ENCODE measurements around the gene UNC13D.
"Not testable (repeated sequence)": the region's sequence is repeated elsewhere in the genome, so short reads cannot be mapped to it uniquely, and the experiment has no call there.

The UNC13D gene

DNA sequence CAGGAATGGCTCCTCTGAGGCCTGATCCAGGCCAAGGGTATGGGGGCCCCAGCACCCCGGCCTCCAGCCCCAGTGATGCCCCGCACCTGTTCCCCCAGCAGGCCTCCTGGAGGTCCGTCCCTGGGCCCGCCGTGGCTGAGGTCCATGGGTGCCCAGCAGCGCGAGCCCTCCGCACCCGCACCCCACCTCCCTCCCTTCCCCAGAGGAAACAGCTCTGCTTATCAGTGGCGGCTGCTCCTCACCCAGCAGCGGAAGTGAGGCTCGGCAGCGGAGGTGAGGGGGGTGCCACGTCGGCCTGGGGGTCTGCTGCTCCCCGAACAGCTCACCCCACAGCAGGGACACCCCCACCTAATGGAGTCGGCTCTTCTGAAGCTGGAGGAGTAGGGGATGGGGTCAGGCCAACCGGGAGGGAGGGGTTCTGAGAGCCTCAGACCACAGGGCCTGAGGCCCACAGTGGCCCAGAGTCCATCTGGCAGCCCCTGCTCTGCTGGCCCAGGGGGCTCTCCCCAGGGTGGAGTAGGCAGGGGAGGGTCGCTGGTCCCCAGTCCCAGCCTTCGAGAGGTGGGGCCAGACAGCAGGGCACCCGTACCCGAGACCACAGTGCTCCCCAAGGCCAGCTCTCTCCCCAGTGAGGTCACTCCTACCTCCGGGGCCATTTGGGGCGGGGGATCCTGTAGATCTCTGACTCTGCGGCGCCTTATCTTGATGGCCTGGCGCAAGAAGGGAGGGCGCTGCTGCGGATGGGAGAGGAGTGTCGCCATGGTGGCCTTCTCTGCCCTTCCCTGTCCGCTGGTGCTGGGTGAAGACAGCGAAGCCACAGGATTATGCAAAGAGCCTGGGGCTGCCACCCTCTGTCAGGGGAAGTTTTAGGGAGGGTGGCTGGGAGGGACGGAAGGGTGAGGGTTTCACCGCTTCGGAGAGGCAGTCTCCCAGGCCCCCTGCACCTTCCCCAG, at the start of gene UNC13D:
TSS of gene UNC13D (minus strand) at position 828 of the 953 bp plus-strand sequence. CDS start at position 761, 67 bp downstream.
- no peak for DNase-seq

DNA sequence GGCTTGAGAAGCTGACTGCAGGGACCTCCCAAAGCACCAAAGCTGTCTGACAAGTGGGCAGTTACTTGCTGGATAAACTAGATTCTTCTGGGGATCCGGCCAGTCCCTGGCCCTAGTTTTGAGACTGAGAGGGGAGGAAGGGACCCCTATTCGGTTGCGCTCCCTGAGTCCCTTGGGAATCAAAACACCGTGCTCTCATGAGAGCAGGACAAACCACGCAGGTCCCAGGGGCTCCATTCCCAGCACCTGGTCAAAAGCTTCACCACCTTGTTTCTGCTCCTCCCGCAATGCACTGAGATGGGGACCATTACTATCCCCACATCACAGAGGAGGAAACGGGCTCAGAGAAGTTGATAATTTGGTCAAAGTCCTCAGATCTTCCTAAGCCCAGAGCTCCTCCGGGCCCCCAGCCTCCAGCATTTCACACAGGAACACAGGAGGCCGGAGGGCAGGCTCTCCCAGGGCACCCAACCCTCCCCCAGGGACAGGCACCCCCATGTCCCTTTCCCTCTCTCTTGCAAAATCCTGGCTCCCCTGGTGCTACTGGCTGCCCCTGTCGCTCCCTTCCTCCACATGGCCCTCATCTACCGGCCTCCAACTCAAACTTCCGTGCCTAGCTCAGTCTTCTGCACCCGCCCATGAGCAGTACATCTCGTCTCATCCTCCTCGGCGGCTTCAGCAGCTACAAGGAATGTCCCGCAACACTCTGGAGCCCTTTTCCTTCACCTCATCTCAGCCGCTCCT, 49.3 kb upstream of the UNC13D start:
- DNase-seq: no peak

DNA sequence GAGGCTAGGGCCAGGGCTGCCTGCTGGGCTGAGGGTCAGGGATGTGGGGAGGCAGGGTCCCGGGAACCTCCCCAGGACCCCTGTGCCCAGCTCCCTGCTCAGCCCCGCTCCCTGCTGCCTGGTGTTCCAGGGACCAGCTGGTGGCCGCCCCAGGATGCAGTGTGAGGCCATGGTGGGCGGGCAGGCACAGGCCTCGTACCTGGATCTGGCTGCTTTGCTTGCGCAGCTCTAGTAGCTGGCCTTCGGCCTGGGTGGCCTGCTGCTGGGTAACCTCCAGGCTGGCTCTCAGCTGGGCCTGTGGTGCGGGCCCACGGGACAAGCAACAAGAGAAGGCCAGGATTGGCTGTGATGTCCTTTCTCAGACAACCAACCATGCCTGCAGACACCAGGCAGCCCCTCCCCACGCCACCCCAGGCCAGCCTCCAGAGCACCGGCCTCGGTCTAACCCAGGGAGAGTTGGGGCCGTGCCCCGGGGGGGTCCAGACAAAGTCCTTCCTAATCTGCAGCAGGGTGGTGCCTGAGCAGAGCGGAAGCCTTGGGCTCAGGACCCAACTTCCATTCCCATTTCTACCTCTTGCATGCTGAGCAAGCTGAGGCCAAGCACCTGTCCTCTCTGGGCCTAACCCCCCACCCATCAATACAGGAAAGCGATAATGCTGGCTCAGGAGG, 48.5 kb upstream of the UNC13D start:
- DNase-seq: no peak

DNA sequence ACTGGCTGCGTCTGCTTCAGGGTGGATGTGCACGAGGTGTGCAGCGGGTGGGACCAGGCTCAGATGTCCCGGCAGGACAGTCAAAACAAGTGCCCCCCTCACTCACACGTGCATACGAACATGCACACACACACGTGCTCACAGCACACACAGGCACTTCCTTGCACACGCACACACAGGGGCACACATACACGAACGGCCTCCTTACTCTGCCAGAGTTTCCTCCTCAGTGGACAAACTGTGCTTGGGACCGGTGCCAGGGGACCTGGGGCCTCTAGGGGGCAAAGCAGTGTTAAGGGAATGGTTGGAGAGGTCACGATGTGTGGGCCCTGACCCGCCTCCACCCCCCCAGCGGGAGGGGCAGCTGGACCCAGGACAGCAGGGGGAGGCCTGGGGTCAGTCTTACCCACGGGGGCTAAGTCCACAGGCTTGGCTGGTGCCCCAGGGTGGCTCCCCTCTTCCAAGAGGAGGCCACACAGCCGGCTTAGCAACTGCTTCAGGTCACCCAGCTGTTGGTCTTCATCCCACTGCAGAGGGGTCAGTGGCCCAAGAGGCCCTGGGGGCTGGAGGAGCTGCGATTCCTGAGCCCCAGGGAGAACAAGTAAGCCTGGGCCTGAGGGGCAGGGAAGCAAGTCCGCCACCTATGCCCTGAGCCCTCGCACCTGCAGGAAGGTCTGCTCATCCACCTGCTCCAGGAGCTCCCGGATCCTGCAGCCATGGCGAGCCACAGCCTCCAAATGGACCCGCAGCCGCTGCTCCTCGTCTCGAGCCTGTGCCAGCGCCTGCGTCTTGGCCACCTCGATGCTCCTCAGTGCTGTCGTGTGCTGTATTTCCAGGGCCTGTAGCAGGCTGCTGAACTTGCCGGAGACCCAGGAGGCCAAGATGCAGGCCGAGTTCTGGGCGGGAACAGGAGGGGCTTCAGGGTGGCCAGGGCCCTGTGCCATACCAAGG, 47.7 kb upstream of the UNC13D start:
- no peak for DNase-seq

DNA sequence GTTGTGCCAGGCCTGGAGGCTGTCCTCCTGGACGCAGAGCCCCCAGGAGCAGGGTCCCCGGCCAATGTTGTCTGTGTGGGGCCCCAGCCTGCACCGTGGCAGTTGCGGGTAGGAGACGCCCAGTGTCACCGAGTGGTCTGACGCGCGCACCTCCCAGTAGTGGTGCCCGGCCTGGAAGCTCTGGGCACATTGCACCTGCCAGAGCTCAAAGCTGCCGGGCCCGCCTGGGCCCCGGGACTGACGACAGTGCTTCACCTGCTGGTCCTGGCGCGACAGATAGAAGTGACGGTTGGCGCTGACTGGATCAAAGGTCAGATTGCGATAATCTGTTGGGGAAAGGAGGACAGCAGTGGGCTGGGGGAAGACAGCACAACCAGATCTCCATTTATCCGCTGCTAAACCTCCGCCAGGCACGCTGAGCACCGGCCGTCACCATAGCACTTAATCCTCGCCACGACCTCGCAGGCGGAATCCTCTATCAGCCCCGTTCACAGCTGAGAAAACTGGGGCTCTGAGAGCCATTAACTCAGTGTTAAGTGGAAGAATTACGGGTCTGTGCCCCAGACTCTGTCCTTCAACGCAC, 46.9 kb upstream of the UNC13D start:
- DNase-seq: no peak

DNA sequence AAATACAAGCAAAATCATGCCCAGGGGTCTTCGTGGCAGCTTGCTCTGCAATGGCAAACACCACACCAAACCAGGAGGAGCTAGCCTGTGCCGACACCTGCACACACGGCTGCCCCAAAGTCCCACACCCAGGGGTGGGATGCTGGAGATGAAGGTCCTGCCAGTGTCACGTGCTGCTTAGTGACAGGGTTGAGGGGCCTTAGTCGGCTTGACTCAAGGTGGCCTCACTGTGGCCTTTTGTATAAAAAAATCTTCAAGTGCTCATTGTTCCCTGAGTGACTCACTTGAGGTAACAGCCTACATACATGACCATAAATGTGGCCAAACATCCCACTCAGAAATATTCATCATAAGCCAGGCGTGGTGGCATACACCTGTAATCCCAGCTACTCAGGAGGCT, 45.2 kb upstream of the UNC13D start:
- no peak for DNase-seq

DNA sequence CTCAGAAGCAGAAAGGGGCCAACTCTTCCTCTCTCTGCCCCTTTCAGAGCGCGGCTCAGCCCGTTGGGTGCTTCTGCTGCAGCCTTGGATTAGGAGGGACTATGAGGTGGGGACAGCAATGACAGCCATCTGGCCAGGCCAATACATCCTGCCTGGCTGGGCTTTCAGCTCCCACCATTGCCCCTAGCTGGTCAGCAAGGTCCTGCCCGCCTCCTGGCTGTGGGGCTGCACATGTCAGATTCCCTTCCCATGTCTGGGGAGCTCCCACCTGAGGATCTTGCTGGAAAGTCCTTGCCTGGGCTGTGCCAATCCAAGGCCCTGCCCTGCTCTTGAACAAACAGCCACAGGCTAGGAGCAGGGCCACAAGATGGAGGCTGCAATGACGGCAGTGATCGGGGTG, 44.3 kb upstream of the UNC13D start:
- DNase-seq: no peak

DNA sequence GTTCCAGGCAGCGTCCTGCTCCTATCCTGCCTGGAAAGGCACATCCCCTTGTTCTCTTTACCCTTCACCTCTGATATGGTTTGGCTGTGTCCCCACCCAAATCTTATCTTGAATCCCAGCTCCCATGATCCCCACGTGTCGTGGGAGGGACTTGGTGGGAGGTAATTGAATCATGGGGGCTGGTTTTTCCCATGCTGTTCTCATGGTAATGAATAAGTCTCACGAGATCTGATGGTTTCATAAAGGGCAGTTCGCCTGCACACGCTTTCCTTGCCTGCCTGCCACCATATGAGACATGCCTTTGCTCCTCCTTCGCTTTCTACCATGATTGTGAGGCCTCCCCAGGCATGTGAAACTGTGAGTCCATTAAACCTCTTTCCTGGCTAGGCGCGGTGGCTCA, 41.7 kb upstream of the UNC13D start:
- not testable (repeated sequence) for DNase-seq

DNA sequence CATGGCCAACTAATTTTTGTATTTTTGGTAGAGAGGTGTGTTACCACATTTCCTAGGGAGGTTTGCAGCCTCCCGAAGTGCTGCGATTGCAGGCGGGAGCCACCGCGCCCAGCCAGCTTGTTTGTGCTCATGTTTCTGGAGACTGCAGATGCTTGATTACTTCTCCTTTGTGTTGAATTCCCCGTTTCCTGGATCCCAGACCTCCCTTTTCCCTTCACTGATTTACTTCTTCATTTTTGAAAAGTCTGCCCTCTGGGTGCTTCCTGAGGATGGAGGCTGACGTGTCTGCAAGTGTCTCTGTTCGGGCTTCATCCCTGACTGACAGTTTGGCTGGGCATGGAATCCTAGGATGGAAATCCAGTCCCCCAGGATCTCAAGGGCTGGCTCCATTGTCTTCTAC, 41.2 kb upstream of the UNC13D start:
- no peak for DNase-seq

DNA sequence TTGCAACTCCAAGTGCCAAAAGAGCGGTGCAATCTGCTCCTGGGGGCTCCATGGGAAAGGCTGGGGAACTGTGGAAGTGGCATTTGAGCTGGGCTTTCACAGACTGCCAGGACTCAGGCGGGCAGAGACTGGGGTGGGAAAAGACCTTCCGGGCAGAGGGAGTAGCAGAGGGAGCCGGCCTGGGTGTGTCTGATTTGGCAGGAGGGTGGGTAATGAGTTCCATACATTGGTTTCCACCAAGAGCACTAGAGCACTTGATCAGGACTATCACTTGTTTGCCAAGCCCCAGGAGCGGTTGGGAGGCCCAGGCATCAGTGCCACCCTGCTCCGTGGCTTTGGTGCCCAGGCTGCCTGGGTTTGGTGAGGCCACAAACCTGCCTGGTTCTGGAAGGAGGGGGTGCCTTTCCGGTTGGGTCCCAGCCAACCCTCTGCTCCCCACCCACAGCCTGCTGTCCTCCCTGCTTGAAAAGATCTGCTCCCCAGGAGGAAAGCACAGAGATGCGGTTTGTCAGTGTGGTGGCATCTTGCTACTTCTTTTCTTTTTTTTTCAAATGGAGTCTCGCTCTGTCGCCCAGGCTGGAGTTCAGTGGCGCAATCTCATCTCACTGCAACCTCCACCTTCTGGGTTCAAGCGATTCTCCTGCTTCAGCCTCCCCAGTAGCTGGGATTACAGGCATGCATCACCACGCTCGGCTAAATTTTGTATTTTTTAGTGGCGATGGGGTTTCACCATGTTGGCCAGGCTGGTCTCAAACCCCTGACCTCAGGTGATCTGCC, 37.7 kb upstream of the UNC13D start:
- DNase-seq: no peak

DNA sequence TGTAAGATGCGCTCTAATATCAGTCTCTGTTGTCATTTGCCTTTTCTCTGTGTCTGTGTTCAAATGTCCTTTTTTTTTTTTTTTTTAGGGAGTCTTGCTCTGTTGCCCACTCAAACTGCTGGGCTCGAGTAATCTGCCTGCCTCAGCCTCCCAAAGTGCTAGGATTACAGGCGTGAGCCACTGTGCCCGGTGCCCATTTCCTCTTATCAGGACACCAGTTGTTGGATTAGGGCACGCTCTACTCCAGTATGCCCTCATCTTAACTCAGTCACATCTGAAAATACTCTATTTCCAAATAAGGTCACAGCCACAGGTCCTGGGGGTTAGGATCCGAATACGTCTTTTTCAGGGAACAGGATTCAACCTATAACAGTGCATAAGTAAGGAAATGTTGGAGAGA, 36.1 kb upstream of the UNC13D start:
- no peak for DNase-seq

DNA sequence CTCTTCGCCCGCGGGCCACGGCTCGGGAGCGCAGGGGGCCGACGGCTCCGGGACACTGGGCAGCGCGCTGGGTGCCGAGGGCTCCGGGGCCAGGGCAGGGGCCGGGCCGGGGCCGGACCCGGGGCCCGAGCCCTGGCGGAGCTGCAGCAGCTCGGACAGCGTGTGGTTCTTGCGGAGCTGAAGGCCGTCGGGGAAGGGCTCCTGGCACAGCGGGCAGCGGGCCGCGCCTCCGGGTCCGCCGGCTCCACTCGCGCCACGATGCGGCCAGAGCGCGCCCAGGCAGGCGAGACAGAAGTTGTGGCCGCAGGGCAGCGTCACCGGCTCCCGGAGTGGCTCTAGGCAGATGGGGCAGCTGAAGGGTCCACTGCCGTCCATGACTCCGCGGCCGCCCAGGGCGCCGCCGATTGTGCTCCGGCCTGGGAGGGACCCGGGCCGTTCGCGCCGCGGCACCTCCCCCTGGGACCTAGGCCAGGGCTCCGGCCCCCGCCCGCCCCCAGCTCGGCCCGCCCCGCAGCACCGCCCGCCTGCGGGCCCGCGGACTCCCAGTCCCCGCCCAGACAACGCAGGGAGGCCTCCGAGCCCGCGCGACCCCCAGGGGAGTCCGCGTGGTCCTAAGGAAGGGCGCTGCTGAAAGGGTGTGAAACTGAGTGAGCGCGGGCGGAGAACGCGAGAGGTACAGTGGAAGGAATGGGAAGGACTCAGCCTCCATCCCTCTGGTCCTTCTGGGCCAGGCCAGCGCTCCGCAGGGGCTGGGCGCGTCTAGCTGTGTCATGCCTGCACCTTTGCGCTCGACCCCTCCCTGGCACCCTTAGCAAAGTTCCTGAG, 34.2 kb upstream of the UNC13D start, which contains the start of gene TRIM47:
TSS of gene TRIM47 (minus strand) at position 408 of the 825 bp plus-strand sequence. CDS start at position 375, 33 bp downstream.
- DNase-seq: peak; percentile 59 to 70

DNA sequence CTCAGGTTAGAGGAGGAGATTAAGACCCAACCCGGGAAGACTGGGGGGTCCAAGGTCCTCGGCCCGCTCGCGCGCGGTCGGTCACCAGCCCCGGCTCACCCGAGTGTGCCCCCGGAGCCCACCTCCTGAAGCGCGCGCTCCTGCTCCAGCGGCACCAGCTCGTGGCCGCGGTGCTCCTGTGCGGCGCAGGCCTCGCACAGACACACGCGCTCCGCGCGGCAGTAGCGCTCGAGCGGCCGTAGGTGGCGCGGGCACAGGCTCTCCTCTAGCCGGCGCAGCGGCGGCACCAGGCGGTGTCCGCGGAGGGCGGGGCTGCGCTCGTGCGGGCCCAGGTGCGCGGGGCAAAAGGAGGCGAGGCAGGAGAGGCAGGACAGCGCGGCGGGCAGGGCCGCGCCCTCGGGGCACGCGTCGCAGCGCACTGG, 33.6 kb upstream of the UNC13D start:
- DNase-seq: peak; percentile 72 to 74

DNA sequence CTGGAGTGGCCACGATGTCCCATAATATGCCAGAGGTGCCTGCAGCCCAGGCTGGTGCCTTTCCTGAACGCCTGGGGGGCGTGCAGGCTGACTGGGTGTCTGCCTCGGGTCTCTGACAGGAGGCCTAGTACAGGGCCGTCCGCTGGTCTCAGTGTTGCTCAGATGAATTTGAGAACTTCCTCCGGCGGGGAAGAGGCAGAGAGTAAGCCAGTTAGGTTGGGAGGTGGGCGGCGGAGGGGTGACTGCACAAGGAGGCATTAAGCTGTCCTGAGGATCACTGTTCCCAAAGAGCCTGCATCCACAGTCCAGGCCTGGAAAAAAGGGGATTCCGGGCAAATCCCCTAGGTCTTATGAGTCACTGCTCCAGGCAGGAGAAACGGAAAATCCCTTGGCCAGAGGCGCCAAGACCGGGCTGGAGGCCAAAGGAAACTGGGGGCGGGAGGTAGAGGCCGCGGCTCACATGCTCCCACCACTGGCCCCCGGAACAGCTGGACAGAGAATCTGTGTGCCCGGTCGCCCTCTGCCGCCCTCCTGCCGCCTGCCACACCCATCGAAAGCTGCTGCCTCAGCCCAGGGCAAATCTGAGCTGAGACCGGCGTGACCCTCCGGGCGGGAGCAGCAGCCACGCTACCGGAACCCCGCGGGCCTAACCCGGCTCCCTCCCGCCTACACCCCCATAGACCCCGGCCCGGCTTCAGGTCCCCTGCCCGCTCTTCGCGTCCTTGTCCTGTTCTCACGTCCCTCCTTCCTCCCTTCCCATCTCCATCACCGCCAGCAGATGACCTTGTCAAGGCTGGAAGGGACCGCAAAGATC, 32.9 kb upstream of the UNC13D start:
- peak; percentile 50 to 59 for DNase-seq

DNA sequence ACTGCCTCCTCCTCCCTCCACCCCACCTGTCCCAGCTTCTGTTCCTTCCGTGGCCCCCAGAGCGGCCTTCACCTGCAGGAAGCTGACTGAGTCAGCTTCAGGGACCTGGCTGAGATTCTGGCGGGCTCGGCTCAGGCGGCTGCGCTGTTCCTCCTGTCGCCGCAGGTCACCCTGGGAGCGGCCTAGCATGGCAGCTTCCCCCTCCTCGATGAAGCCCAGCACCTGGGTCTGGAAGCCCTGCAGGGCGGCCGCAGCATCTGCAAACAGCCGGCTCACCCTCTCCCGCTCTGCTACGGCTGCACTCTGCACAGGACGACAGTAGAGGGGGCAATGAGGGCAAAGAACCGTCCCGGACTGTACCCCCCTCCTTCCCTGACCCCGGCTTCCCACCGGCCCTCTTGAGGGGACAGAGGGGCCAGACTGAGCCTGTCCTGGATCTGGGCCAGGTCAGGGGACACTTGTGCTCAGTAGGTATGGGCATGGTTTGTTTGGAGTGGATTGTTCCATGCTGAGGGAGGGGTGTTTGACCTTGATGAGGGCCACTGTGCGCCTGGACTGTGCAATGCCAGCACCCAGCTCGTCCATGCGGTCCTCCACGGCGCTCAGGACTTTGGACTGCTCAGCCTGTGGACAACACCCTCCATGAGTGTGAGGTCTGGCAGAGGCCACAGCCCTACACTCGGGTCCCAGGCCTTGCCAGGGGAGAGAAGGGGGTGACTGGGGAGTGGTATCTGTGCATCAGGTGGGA, 32.2 kb upstream of the UNC13D start:
- peak; percentile 93 to 97 for DNase-seq

DNA sequence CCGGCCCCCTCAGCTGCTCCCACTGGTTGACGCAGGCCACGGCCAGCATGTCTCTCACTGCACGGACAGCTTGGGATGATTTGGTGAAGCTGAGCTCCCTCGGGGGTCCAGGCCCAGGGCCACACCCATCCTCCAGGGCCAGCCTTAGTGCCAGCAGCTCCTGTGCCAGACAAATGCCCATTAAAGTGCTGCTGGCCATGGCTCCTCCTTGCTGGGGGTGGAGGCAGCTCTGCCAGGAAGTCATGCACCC, 31.7 kb upstream of the UNC13D start:
- DNase-seq: no peak

DNA sequence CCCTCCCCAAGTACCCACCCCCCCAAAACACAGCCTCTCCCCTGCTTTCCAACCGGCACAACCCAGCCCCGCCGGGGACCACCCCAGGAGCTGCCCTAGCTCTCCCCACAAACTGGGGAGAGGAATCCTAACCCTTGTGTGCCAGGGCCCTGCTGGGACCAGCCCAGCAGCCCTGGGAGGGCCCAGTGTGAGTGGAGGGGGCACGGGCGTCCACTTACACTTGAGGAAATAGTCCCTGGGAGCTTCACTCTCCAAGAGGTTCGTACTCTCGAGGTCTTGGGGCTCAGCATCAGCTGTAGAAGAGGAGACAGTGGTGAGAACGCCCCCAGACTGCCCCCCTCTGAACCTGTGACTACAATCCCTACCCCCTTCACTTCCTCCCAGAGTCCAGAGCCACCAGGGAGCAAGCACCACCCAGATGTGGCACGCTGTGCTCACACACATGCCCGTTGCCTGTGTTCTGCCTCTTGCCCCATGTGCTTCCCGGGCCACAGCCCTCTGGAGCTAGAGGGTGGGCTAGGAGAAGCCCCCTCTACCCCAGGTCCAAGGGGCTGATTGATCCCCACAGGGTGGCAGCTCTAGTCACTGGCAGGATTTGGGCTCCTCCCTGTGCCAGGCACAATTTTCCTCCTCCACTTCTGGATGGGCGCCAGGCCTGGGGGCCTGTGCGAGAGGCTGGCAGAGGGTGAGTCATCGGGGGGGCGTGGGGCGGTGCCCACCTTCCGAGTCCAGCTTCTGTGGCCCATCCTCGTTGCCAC, 31.2 kb upstream of the UNC13D start:
- DNase-seq: peak; percentile 80 to 91
